ENCODE data around the gene MYD88. TPM values are rescaled to one million over a fixed set of nuclear protein-coding genes. Genes with fewer than 3 reads are reported as not detected.

Gene MYD88
- total and polyA plus RNA-seq, 3 donors from 2014 or later = 18.7 to 30.1 (median 22.3) TPM

DNA sequence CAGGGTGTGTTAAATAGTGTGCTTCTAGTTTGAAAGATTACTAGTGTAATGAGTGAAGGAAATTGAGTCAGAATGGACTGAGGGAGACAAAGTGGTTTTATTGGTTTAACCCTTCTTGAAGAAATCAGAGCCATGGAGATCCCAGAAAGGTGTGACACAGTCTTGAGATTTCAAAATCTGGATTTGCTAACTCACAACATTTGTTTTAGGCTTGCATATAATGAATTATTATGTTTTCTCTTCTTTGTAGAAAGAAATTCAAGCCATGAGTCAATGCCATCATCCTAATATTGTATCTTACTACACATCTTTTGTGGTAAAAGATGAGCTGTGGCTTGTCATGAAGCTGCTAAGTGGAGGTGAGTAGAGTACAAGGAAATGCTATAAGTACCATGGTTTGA, 52.0 kb downstream of the MYD88 start:
- Histone ChIP-seq H3K4me1 (no peaks in the 10 kb centered on the region), H3K4me3 (no peak overlapping the region), H3K27me3 (no peaks in the 10 kb centered on the region), H3K9me3 (no peaks in the 10 kb centered on the region), H3K36me3 (ENCODE audit: low read depth, missing control alignments) (no peaks in the 10 kb centered on the region), H3K27ac (no peak overlapping the region)
- DNase-seq = no peak
- TF ChIP-seq POLR2A (IDR thresholded peaks at IDR 0.05) = no peak
- TF ChIP-seq, protein P1, sequence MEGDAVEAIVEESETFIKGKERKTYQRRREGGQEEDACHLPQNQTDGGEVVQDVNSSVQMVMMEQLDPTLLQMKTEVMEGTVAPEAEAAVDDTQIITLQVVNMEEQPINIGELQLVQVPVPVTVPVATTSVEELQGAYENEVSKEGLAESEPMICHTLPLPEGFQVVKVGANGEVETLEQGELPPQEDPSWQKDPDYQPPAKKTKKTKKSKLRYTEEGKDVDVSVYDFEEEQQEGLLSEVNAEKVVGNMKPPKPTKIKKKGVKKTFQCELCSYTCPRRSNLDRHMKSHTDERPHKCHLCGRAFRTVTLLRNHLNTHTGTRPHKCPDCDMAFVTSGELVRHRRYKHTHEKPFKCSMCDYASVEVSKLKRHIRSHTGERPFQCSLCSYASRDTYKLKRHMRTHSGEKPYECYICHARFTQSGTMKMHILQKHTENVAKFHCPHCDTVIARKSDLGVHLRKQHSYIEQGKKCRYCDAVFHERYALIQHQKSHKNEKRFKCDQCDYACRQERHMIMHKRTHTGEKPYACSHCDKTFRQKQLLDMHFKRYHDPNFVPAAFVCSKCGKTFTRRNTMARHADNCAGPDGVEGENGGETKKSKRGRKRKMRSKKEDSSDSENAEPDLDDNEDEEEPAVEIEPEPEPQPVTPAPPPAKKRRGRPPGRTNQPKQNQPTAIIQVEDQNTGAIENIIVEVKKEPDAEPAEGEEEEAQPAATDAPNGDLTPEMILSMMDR (IDR thresholded peaks at IDR 0.05) = no peak
- intact Hi-C loops (cut with DNase I; ENCODE audit: low total_unique reads) = no loop called here

Small RNA genes within 50 kb of the gene (small RNA-seq; reads per million reads assigned to genes)
- gene RF00019 = 0 reads per million in 2 donors

Other genes with a start within 250 kb of the MYD88 start
- 10 to 100 TPM; 16.3 to 17.4 TPM for gene VILL, start 147.9 kb upstream of the MYD88 start, total RNA-seq
- gene VILL, start 147.9 kb upstream of the MYD88 start, polyA plus RNA-seq (ENCODE audit: insufficient read depth, low read depth, low replicate concordance) = 9.5 TPM
- gene PLCD1, start 109.0 kb upstream of the MYD88 start, total RNA-seq = 100 to 1,000 TPM; 155 to 228 TPM
- 88.4 TPM for gene PLCD1, start 109.0 kb upstream of the MYD88 start, polyA plus RNA-seq (ENCODE audit: insufficient read depth, low read depth, low replicate concordance)
- 10 to 100 TPM; 32.3 to 40.8 TPM for gene DLEC1, start 99.5 kb upstream of the MYD88 start, total RNA-seq
- 36.9 TPM for gene DLEC1, start 99.5 kb upstream of the MYD88 start, polyA plus RNA-seq (ENCODE audit: insufficient read depth, low read depth, low replicate concordance)
- gene ACAA1, start 1.5 kb upstream of the MYD88 start, total RNA-seq = 10 to 100 TPM; 58.3 to 60.9 TPM
- 50.7 TPM for gene ACAA1, start 1.5 kb upstream of the MYD88 start, polyA plus RNA-seq (ENCODE audit: insufficient read depth, low read depth, low replicate concordance)
- gene OXSR1, start 26.9 kb downstream of the MYD88 start, total RNA-seq = 10 to 100 TPM; 39.7 to 48.7 TPM
- 26.0 TPM for gene OXSR1, start 26.9 kb downstream of the MYD88 start, polyA plus RNA-seq (ENCODE audit: insufficient read depth, low read depth, low replicate concordance)
- 1 to 10 TPM; 1.5 to 2.6 TPM for gene SLC22A13, start 127.2 kb downstream of the MYD88 start, total RNA-seq
- 1.1 TPM for gene SLC22A13, start 127.2 kb downstream of the MYD88 start, polyA plus RNA-seq (ENCODE audit: insufficient read depth, low read depth, low replicate concordance)
- 1 to 10 TPM; 2.7 to 9.4 TPM for gene SLC22A14, start 143.6 kb downstream of the MYD88 start, total RNA-seq
- 11.9 TPM for gene SLC22A14, start 143.6 kb downstream of the MYD88 start, polyA plus RNA-seq (ENCODE audit: insufficient read depth, low read depth, low replicate concordance)
- 10 to 100 TPM in 1 of 2 donors, 1 to 10 TPM in 1; 5.9 to 12.4 TPM for gene XYLB, start 208.1 kb downstream of the MYD88 start, total RNA-seq
- 1.7 TPM for gene XYLB, start 208.1 kb downstream of the MYD88 start, polyA plus RNA-seq (ENCODE audit: insufficient read depth, low read depth, low replicate concordance)